Stimulated activated CD4-positive, alpha-beta T cell treated with anti-CD3 and anti-CD28 coated beads, Interleukin-12 subunit alpha, Interleukin-12 subunit beta, amount 100 ng/mL, for 48 hours (primary cell): ENCODE results near the gene CIROP.

Source experiments
- DNase-seq, 3 donors: peaks; one replicate each; pipeline ENCODE4 v3.0.0-alpha.2; 2020; ENCODE audit warnings: low read depth in 2 of 3, low spot score in 1 of 3

Gene CIROP

DNA sequence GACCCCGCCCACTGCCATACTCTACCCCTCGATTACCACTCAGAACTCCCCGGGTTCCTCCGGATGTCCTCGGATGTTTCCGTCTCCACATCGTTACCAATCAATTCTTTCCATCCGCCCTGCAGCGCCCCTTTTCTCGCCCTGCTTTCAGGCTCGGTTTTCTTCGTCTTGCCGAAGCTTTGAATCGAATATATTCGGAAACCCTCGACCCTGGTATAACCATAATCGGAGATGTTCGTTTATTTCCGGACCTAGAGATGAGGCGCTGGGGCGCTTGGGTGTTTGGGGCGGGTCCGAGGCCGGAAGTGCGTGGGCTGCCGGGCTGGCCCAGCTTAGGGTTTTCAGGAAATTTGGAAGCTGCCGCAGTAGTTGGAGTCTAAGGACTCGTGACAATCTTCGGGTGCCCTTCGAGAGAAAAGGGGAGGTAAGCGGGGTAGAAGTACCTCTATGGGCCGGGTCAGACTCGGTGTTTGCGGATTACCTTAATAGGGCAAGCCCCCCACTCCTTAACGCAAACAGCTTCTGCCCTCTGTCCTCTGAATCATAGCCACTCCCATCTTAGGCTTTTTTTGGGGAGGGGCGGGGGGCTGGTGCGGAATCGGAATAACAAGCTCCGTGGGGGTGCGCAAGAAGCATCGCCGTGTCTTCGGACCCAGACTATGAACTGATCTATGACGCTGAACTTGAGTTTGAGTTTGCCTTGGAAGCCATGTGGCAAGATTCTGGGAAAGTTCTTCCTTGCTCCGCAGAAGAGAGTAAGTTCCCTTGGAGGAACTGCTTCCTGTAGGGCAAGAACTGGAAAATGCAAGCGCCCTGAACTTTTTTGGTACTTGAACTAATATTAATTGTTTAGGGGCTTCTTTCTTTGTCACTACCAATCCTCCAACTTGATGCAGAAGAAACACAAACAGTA lies 9.3 kb downstream of the CIROP start, which contains the start of gene C14orf119:
Gene C14orf119 (plus strand): TSS at position 310 of the 913 bp plus-strand sequence. CDS start 2,154 bp downstream, outside the sequence.
- DNase-seq: peak; percentile 99 to 100 (median 99)

DNA sequence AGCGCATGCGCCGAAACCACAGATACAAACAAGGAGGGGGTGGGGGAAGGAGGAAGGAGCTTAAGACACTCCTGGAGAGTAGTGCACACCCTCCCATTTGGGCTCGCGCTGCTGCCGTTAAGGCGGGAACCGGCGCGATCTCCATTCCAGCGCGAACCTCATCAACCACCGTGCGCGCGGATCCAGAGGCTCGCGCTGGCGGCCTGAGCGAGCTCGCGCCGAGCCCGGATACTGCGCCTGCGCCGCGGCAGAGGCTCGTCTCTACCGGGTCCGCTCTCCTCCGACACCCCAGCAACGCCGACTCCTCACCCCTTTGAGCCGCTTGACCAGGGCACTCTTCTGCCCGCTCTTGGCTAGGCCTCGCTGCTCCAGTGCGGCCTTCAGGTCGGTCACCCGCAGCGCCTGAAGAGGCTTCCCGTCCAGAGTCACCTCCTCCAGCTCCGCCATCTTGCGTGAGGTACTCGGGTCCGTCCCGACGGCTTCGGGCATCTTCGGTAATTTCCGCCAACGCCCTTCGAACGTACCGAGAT lies 10.1 kb downstream of the CIROP start, which contains the start of gene ACIN1:
Gene ACIN1 (minus strand): TSS at position 471 of the 530 bp plus-strand sequence. CDS start 24 bp downstream, at position 447.
- DNase-seq: peak; percentile 52 to 66 (median 57)

DNA sequence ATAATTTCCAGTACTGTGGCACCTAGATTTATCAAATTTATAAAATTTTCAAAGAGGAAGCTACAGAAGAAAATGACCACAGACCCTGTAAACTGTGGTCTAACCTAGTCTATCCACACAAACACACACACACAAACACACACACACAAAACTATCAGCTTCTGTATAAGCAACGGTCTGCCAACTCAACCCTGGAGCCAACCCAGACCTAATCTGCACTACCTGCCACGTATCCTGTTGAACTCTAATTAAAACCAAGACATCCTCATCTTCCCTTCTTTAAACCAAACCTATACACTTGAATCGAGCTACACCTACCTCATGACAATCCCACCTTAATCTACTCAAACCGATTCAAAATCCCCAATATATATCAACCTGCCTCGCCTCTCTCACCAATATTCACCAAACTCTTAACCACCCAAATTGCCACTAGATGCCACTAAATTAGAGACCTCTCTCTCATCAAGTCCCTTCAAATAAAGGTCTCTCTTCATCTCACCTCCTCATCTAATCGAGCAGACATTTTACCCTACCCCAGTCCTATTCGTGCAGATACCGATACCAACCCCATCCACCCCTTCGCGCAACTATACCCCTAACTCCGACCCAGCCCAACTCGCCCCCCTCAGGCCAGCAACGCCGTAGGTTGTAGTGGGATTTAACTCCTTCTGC lies 10.7 kb downstream of the CIROP start:
- DNase-seq: no peak

DNA sequence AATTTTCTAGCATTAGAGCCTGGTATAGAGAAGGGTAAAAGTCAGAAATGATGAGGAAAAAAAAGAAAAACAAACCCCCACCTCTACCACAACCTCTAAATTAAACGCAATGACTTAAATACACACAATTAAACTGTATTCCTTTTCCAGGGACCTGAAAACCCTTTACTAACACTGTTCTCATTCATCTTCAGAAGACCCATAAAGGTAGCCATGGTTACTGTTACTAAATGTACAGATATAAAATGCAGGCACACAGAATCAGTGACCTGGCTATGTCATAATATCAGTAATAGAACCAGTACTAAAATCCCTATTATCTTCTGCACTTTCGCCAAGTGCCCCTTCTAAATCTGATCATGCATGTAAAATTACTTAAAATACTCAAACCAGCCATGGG lies 11.3 kb downstream of the CIROP start:
- no peak for DNase-seq

DNA sequence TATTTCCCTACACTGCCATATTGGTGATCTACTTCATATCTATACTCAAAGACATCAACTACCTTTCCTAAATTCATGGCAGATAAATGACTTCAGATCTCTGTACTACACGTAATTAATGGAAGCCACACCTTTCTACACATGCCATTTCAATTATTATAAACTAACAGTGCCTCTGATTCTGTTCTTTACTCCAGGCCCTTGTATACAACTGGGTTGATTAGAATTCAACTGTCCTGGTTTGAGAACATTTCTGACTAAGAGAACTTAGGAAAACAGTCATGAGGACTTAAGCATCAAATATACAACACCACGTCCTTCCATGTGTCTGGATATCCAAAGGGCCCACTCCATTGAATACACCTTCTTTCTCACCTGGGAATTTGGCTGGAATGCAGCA lies 11.7 kb downstream of the CIROP start:
- DNase-seq: no peak

DNA sequence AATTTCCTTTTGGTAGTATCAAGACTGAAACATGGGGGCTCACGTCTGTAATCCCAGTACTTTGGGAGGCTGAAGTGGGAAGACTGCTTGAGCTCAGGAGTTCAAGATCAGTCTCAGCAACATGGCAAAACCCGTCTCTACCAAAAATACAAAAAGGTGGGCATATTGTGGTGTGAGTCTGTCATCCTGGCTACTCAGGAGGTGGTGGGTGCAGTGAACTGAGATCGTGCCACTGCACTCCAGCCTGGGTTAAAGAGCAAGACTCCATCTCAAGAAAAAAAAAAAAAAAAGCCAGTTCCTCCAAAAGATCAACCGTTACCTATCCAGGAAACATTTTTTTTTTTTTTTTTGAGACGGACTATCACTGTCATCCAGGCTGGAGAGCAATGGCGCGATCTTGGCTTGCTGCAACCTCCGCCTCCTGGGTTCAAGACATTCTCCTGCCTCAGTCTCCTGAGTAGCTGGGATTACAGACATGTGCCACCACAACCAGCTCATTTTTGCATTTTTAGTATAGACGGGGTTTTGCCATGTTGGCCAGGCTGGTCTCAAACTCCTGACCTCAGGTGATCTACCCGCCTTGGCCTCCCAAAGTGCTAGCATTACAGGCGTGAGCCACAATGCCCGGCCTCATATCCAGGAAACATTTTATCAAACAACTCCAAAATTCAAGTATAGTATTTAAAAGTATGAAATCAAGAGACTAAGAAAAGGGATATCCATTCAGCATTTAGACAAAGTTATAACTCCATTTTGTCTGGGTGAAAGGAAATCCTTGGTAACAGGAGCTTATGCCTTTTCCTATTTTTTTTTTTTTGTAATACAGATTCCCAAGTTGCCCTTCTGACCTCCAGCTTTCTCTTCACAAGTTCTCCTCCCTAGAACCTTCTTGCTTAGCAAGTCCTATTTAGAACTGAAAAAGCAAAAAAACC lies 13.2 kb downstream of the CIROP start:
- DNase-seq: no peak

DNA sequence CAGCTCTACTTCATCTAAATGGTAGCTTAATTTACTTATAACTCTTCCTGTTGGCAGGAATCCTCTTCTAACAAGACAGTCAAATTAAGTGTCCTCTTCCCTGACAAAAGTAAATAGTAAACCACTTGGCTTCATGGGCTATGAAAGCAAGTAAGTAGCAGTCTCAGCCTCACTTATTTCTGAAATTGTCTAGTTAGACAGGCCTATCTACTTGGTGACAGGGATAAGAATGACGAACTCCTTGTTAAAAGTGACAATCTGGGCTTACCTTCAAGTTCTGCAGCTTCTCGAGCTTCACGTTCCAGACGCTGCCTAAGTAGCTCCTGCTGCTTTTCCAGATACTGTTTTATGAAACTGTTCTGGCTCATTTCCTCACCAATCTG lies 14.5 kb downstream of the CIROP start:
- no peak for DNase-seq

DNA sequence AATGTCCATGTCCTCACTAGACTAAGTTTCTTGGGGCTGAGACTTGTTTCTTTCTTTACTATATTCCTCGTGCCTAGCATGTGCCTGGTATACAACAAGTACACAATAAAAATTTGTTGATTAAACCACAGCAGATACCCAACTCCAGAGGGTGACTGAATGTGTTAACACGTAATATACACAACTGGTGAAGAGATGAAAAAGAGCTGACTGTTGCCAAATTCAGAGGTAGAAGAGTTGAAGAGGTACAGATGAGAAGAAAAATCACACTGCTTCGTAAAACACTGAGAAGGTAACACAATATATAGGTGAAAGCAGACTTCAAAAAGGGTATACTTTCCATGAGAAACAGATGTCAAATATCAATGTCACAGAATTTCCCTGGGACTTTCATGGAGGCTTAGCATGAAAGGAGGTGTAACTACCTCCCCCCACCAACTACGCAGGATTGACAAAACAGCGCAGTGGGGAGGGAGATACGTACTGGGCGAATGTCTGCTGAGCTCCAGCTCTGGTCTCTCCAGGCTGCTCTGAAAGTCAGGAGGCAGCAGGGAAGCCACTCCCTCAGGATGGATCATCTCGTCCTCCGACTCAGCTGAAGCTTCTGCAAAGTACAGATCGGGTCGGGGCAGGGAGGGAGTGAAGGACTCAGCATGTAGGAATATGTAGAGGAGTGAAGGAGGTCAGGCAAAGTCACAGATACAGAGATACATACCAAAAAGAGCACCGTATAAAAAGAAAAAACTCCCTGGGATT lies 15.1 kb downstream of the CIROP start:
- DNase-seq: no peak

DNA sequence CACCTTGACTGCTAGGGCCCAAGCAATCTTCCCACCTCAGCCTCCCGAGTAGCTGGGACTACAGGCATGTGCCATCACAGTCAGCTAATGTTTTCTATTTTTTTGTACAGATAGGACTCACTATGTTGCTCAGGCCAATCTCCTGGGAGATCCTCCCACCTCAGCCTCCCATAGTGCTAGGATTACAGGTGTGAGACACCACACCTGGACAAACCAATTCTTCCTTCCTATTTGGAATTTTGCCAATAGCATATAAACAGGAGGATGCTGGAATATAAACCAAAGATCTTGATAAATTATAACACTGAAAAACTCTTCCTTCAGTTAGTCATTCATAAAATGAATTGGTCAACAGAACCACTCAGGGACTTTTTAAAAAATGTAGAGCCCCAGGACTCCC lies 18.2 kb downstream of the CIROP start:
- no peak for DNase-seq

DNA sequence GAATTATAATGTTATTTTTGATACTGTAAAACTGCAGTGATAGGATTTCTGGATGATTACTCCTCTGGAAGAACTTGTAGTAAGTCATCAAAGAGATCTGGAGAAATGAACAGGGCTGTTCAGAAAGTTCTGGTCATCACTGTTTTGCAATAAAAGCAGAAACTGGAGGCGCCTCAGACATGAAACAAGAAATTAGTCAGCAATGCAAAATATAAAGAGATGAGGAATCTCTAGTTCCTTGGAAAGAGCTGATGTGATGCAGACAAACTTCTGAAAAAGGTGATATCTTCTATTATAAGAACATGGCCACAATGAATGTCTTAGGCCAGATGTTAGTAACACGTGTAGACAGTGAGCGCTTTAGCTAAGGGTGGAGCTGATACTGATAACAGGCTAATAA lies 19.3 kb downstream of the CIROP start:
- no peak for DNase-seq

DNA sequence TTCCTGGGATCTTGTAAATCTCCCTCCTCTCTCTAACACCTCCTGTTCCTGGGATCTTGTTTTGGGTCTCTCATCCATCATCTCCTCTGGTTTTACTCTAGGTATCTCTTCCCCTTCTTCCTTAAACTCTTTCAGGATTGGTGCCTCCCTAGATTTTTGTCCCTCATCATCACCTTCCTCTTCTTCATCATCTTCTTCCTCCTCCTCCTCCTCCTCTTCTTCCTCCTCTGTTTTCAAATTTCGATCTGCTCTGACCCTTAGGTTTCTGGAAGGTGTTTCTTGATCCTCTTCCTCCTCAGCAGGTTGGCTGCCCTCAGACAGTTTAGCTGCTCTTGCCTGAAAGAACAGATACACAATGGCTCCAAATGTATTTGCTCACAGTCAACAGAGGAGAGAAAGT lies 24.3 kb downstream of the CIROP start:
- no peak for DNase-seq

DNA sequence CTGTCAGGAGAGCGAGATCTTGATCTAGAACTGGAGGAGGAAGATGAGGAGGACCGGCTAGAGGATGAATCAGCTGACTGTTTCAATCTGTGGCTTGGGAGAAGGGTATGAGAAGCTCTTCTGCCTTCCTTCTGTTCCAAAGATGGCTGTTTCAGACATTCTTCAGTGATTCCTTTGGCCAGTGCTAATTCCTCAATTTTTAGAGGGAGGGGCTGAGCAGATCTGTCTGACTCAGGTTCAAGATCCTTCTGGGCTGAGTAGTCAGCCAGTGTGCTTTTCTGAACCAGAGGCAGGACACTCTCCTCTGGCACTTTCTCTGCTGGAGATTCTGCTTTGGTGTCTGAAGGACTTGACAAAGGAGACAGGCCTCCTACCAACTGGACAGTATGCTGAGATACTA lies 25.1 kb downstream of the CIROP start:
- DNase-seq: no peak

DNA sequence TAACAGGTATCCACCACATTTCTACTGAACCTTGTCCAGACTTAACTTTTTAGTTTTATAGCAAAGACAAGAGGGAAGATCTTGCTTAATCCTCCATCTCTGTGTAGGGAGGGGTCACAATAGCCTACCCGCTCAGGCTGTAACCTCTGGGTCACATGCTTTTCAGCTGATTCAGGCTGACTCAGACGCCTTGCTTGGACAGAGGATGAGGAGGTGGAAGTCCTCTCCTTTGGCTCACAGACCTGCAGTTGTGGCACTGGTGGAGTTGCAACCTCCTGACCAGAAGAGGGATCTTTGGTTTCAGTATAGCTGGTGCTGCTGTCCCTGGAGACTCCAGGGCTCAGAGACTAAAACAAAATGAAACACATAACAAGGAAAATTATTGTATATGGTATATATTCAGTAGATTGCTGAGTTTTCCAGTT lies 26.1 kb downstream of the CIROP start:
- no peak for DNase-seq

DNA sequence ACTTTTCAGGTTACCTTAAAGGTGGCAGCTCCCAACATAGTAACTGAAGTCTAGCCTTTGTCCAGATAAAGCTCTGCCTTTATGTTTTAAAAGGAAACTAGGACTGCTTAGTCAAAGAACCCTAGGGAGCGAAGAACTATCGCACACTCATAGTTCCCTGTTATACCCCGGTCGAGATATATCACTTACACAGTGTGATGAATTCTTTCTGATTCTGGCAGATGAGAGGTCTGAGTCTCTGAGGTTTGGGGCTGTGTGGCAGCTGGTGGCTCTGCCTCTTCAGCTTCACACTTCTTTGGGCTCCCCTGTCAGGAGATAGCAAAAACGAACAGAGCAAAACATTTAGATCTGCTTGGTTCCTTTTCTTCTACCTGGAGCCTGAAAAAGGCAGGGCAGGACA lies 26.8 kb downstream of the CIROP start:
- no peak for DNase-seq

DNA sequence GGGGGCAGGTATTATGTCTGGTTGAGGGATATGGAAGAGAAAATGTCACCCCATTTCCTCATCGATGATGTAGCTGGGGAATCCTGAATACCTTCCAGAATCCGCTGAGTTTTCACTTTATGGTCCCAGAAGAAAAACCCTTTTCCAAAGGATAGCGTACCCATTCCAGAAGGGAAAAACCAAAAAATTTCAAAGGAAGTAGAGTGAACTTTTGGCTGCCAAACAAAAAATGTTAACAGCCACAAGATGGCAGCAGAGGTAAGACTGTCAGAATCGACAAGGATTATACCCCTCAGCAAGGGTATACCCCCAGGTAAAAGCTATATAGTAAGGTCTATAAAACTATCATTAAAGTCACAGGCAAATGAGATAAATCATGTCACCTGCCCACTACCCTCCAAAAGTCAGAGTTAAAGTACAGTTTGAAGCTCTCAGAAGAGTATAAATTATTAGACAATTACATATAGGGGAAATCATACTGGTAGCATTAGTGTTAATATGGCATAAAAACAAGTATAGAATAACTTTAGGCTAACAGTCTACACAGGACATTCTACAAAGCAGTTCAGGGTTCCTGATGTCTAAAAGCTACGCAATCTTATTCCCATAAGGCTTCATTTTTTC lies 27.9 kb downstream of the CIROP start:
- peak in 1 of 3 donors; percentile 44 for DNase-seq

DNA sequence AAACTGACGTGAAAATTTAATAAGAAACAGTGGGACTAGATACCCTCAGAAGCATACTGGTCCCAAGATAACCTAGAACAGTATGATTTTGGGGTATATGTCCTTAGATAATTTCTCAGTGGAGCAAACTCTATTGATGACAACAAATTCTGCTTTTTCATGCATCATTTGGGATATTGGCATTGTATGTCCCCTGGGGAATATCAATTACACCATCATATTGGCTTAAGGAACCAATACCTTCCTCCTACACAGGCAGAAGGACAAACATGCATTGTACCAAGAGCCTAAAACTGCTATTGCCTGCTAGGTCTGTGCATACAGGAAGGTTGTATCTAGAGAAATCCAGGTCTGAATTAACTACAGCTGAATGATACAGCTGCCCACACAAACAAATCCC lies 29.9 kb downstream of the CIROP start:
- no peak for DNase-seq

DNA sequence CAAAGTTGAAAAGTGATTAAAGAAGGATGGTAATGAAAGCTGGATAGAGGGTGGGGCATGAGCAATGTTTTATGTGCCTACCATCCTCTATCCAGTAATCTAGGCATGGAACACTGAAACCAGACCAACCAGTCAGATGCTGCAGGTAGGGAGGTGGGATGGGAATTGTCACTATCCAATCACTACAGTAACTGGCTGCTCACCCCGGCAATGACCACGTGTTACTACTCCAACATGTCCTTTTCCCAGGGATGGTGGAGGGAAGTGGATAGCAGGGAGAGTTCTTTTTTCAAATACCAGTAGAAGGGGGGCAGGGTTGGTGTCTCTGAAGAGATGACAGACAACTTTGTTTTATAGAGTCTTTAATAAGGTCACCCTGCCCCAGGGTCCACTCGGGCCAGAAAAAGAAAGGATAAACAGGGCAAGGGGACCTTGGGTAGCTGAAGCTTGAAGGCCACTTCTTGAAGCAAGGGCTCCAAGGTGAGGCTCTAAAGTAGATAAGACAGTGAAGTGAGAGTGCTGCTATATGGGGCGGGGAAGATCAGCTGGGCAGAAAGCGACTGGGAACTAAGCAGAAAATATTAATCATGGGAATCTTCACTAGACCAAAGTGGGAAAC lies 32.8 kb downstream of the CIROP start:
- DNase-seq: no peak

DNA sequence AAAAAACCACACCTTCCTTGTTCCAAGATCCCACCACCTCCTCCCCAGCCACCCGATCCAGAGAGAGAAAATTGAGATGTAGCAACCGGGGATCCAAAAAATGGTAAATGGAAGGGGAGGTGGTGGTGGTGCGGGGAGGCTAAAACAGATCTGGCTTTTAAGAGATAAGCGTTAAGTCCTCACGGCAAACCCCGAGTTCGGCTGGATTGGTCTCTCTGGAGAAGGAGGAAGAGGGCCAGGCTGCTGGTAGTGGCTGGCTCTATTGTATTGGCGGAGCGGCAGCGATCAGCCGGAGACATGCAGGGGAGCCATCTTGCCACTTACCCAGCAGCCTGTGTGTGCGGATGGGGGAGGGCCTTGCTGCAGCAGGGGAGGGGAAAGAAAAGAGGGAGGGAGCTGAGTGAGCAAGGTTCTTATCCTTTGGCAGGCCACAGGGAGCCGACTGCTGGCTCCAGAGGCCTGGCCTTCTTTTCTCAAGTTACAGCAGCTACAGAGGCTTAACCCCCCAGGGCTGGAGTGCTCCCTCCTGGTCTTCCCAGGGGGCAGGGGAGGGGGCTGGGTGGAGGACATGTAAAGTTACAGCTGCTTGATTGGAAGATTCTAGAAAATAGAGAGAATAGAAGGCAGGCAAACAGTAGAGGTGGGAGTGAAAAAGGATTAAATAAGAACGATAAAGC lies 33.4 kb downstream of the CIROP start:
- DNase-seq: peak; percentile 68 to 72 (median 70)
